Activated CD8-positive, alpha-beta T cell treated with anti-CD3 and anti-CD28 coated beads, Interleukin-2, amount 10 ng/mL, durations not matched to agents 7 days and 5 days (primary cell): ENCODE measurements around the gene CCDC201. TPM values are rescaled to one million over a fixed set of nuclear protein-coding genes. Genes with fewer than 3 reads are reported as not detected.
"Not testable (repeated sequence)": the region's sequence is repeated elsewhere in the genome, so short reads cannot be mapped to it uniquely, and the experiment has no call there.

Experiments
- ATAC-seq: fragments of 150-1000 bp; cut with Tn5 transposase; one replicate; pipeline ENCODE4 v1.10.0; 2021; ENCODE audit warnings: moderate library complexity
- CTCF ChIA-PET: fragments of 350-600 bp; sonication (Branson Sonifier 250); formaldehyde crosslinking; loops from one replicate; lab custom pipeline; 2021; ENCODE audit warnings: antibody characterized with exemption; lab: Charles Lee
- POLR2A ChIA-PET: fragments of 350-600 bp; sonication (Branson Sonifier 250); formaldehyde crosslinking; loops from one replicate; lab custom pipeline; 2021; ENCODE audit warnings: antibody characterized with exemption; lab: Charles Lee
- DNase-seq: peaks from one replicate; pipeline ENCODE4 v3.0.0-alpha.2; 2020
- H3K27ac Mint-ChIP-seq: one replicate; pipeline ENCODE4 v1.8.0; 2021; ENCODE audit warnings: mild to moderate bottlenecking, mixed read lengths
- H3K27me3 Mint-ChIP-seq: one replicate; pipeline ENCODE4 v1.8.0; 2021; ENCODE audit warnings: low read depth, mixed read lengths
- H3K36me3 Mint-ChIP-seq: one replicate; pipeline ENCODE4 v1.8.0; 2021; ENCODE audit warnings: low read depth, mixed read lengths
- H3K4me1 Mint-ChIP-seq: one replicate; pipeline ENCODE4 v1.8.0; 2021; ENCODE audit warnings: low read depth, mixed read lengths
- H3K4me3 Mint-ChIP-seq: one replicate; pipeline ENCODE4 v1.8.0; 2021; ENCODE audit warnings: mild to moderate bottlenecking, mixed read lengths
- H3K9me3 Mint-ChIP-seq: one replicate; pipeline ENCODE4 v1.8.0; 2022; ENCODE audit warnings: mixed read lengths; ENCODE audit not compliant: insufficient read depth
- total RNA-seq, 2 experiments: library from RNA; stranded (reverse); gene quantifications; one replicate each; pipeline ENCODE4 v1.2.3, GENCODE V29; 2021

The CCDC201 gene
- total RNA-seq, 2 experiments from 2014 or later = not detected

DNA sequence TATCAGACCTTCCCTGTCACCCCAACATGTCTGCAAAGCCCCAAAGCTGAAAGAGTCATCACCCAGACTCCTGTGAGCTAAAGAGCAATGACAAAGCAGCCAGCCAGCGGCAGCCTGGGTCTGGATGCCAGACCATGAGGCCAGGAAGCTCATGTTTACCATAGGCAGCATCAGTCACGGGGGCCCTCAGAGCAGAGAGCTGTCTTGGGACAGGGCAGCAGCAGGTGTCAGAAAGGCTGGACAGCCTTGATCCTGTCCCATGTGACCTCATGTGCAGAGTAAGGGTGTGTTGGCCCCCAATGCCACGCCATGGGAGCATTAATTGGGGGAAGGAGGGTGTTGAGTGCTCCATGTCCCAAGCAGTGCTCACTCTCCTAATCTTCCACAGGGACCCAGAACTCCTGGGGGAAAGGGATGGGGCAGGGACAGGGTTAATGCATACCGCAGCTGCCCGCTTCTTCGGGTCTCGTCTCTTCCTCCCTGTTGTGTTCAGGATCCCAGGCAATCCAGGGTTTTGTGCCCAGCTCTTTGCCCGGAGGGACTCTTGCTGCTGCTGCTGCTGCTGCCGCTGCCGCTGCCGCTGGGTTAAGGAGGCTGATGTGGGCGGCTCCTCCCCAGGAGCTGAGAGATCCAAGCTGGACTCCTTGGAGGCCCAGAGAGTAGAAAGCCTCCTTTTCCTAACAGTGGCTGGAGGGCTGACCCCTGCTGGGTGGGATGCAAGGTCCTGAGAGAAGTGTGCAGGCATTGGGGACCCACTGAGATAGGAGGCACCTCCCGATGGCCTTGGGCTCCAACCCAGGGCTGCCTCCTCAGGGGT lies 7.1 kb downstream of the CCDC201 start:
- H3K27ac Mint-ChIP-seq = no peak overlapping the region
- no peak overlapping the region for H3K4me3 Mint-ChIP-seq
- H3K9me3 Mint-ChIP-seq = no peaks in the 10 kb centered on the region
- H3K4me1 Mint-ChIP-seq = no peaks in the 10 kb centered on the region
- H3K36me3 Mint-ChIP-seq = no peaks in the 10 kb centered on the region
- H3K27me3 Mint-ChIP-seq = peaks cover 12% of the 10 kb centered on the region
- ATAC-seq (no peak), DNase-seq (no peak)
- ChIA-PET POLR2A (interaction anchor here (0.6 kb wide), 1 partner anchor 39 kb away, joined by 3 read pairs; no protein-coding TSS in a partner anchor), CTCF (no interaction called here)

- Mint-ChIP-seq H3K4me3 (no peak overlapping the region), H3K27me3 (peaks cover 9% of the 10 kb centered on the region), H3K36me3 (no peaks in the 10 kb centered on the region), H3K9me3 (no peaks in the 10 kb centered on the region), H3K4me1 (no peaks in the 10 kb centered on the region), H3K27ac (no peak overlapping the region)
- POLR2A ChIA-PET = no interaction called here
- DNase-seq (no peak), ATAC-seq (no peak)
- CTCF ChIA-PET = no interaction called here
Observed at GRCh38 chr7:45863715-45864114, 9.2 kb downstream of the CCDC201 start.

DNA sequence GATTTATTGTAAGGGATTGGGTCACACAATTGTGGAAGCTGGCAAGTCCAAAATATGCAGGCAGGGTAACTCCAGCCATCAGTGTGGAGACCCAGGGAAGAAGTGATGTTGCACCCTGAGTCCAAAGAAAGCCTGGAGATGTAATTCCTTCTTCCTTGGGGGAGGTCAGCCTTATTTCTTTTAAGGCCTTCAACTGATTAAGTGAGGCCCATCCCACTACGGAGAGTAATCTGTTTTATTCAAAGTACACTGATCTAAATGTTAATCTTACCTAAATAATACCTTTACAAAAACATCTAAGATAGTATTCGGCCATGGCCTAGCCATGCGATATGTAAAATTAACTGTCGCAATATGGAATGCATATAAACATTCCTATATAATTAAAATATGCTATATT lies 16.0 kb downstream of the CCDC201 start:
- H3K27ac Mint-ChIP-seq, H3K27me3 Mint-ChIP-seq, ATAC-seq, H3K4me1 Mint-ChIP-seq, H3K9me3 Mint-ChIP-seq, DNase-seq, H3K36me3 Mint-ChIP-seq, POLR2A ChIA-PET, CTCF ChIA-PET, H3K4me3 Mint-ChIP-seq: not testable (repeated sequence)

DNA sequence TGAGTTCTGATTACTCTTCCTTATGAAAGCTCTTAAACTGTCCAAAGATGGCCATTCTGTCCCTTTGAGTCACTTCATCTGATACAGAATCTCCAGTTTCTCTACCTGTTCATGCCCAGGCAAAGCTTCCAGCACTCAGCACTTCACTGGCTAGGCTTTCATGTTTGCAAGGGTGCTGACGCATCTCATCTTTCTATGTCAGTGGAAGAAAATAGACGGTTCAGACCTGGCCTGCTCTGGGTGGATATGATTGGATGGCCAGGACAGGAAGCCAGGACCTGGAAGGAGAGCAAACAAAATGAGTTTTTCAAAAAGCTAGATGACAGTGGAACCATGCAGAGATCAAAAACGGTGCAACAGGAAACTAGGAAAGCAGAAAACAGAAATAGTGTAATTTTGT lies 17.2 kb downstream of the CCDC201 start:
- H3K4me1 Mint-ChIP-seq, H3K27me3 Mint-ChIP-seq, H3K4me3 Mint-ChIP-seq, CTCF ChIA-PET, H3K9me3 Mint-ChIP-seq, H3K36me3 Mint-ChIP-seq, ATAC-seq, H3K27ac Mint-ChIP-seq, DNase-seq, POLR2A ChIA-PET: not testable (repeated sequence)

GRCh38 chr7:45853491-45853890 lies 19.4 kb downstream of the CCDC201 start:
- H3K27me3 Mint-ChIP-seq, H3K9me3 Mint-ChIP-seq, H3K4me3 Mint-ChIP-seq, DNase-seq, POLR2A ChIA-PET, H3K4me1 Mint-ChIP-seq, H3K27ac Mint-ChIP-seq, ATAC-seq, H3K36me3 Mint-ChIP-seq: not testable (repeated sequence)
- CTCF ChIA-PET = interaction anchor here (1.6 kb wide), 1 partner anchor 190 kb away, joined by 10 read pairs; no protein-coding TSS in a partner anchor

- DNase-seq, H3K27me3 Mint-ChIP-seq, H3K27ac Mint-ChIP-seq, H3K4me3 Mint-ChIP-seq, ATAC-seq, POLR2A ChIA-PET, H3K9me3 Mint-ChIP-seq, H3K36me3 Mint-ChIP-seq, CTCF ChIA-PET, H3K4me1 Mint-ChIP-seq: not testable (repeated sequence)
Observed at GRCh38 chr7:45852984-45853383, 19.9 kb downstream of the CCDC201 start.

DNA sequence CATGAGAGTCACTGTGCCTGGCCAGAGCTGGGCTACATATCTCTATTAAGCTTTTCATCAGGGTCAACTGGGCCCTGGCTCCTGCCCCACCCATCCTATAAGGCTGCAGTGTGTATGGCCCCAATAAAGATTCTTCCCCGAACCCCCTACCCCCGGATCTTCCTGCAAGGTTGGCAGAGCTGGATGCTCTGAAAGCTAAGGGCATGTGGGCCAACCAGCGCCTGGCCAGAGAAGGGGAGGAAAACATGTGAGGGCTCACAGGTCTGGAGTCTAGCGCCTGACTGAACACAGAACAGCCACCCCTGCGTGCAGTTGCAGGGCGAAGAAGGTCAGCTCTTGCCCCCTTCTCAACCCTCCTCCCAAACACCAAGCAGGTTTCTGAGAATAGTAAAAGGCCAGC lies 24.1 kb downstream of the CCDC201 start:
- not testable (repeated sequence) for H3K27me3 Mint-ChIP-seq

GRCh38 chr7:45846536-45846935 lies 26.3 kb downstream of the CCDC201 start:
- H3K27me3 Mint-ChIP-seq, H3K27ac Mint-ChIP-seq, H3K4me3 Mint-ChIP-seq, H3K4me1 Mint-ChIP-seq, H3K36me3 Mint-ChIP-seq, DNase-seq, POLR2A ChIA-PET, CTCF ChIA-PET, H3K9me3 Mint-ChIP-seq, ATAC-seq: not testable (repeated sequence)

More for the DNA sequence above, 24.1 kb downstream of the CCDC201 start:
- H3K4me1 Mint-ChIP-seq, POLR2A ChIA-PET, DNase-seq, H3K9me3 Mint-ChIP-seq, H3K4me3 Mint-ChIP-seq, H3K36me3 Mint-ChIP-seq, H3K27ac Mint-ChIP-seq, CTCF ChIA-PET, ATAC-seq: not testable (repeated sequence)

GRCh38 chr7:45841926-45842717 lies 30.8 kb downstream of the CCDC201 start:
- DNase-seq, H3K9me3 Mint-ChIP-seq, POLR2A ChIA-PET, H3K4me1 Mint-ChIP-seq, CTCF ChIA-PET, ATAC-seq, H3K27ac Mint-ChIP-seq, H3K36me3 Mint-ChIP-seq, H3K4me3 Mint-ChIP-seq, H3K27me3 Mint-ChIP-seq: not testable (repeated sequence)

GRCh38 chr7:45838852-45839251 lies 34.0 kb downstream of the CCDC201 start:
- H3K9me3 Mint-ChIP-seq, ATAC-seq, H3K27me3 Mint-ChIP-seq, H3K4me1 Mint-ChIP-seq, POLR2A ChIA-PET, DNase-seq, H3K36me3 Mint-ChIP-seq, H3K27ac Mint-ChIP-seq, CTCF ChIA-PET, H3K4me3 Mint-ChIP-seq: not testable (repeated sequence)

- H3K9me3 Mint-ChIP-seq, H3K27me3 Mint-ChIP-seq, CTCF ChIA-PET, H3K36me3 Mint-ChIP-seq, POLR2A ChIA-PET, ATAC-seq, DNase-seq, H3K4me1 Mint-ChIP-seq, H3K4me3 Mint-ChIP-seq, H3K27ac Mint-ChIP-seq: not testable (repeated sequence)
Observed at GRCh38 chr7:45832433-45833177, 40.3 kb downstream of the CCDC201 start.
